ENCODE results near the gene DYTN.
"Not testable (repeated sequence)": the region's sequence is repeated elsewhere in the genome, so short reads cannot be mapped to it uniquely, and the experiment has no call there.

DYTN gene

GRCh38 chr2:206718296-206718695 lies at the start of gene DYTN:
DYTN (minus strand) TSS chr2:206718396; CDS start chr2:206718279, 117 bp downstream.
- DNase-seq (ENCODE audit: low spot score): no peak

DNA sequence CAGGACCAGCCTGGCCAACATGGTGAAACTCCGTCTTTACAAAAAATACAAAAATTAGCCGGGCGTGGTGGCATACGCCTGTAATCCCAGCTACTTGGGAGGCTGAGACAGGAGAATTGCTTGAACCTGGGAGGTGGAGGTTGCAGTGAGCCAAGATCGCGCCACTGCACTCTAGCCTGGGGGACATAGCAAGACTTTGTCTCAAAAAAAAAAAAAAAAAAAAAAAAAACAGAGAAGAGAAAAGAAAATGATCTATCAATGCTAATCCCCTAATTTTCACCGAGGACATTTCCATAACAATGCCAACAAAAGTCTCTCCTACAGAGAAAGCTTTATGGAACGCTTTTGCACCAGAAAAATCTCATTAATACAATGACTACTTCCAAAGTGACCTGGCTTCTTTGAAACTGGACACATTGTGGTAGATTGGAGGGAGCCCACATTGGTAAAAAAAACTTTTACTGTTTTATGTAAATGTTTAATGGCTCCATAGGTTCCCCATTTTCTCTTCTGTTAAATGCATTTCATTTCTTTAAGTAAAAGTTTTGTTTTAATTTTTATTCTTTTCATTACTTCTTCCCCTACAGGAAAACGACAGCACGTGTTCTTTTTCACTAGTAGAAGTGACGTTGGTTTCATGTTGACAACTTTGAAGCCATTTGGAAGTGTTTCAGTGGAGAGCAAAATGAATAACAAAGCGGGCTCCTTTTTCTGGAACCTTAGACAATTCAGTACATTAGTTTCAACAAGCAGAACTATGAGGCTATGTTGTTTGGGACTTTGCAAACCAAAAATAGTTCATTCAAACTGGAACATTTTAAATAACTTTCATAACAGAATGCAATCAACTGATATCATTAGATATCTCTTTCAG lies 48.1 kb upstream of the DYTN start:
- no peak for DNase-seq (ENCODE audit: low spot score)

- peak; percentile 68 for DNase-seq (ENCODE audit: low spot score)
These were observed 47.3 kb upstream of the DYTN start, which contains the start of the genes FASTKD2 and MDH1B for GRCh38 chr2:206765242-206766056. FASTKD2 (plus strand) TSS chr2:206765606; CDS start chr2:206766694, 1,088 bp downstream. MDH1B (minus strand) TSS chr2:206765328; CDS start chr2:206765271, 57 bp downstream.

- DNase-seq (ENCODE audit: low spot score): peak; percentile 2
These were observed 46.6 kb upstream of the DYTN start for GRCh38 chr2:206764673-206765241.

GRCh38 chr2:206756816-206757215 lies 38.6 kb upstream of the DYTN start:
- no peak for DNase-seq (ENCODE audit: low spot score)

- no peak for DNase-seq (ENCODE audit: low spot score)
These were observed 22.6 kb upstream of the DYTN start for GRCh38 chr2:206740800-206741199.

DNA sequence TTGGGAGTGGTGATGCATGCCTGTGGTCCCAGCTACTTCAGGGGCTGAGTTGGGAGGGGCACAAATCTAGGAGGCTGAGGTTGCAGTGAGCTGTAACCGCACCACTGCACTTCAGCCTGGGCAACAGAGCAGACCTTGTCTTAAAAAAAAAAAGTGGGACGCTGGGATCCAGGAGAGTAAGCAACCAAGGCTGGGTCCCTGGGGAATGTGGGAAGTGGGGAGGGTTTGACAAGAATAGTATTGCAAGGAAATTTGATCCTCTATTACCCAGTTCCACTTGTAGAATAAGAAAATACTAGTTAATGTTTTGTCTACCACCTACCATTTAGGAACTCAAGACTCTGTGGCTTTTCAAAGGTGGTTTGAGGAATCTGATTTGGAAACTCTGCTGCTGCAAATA lies 21.1 kb upstream of the DYTN start:
- no peak for DNase-seq (ENCODE audit: low spot score)

DNA sequence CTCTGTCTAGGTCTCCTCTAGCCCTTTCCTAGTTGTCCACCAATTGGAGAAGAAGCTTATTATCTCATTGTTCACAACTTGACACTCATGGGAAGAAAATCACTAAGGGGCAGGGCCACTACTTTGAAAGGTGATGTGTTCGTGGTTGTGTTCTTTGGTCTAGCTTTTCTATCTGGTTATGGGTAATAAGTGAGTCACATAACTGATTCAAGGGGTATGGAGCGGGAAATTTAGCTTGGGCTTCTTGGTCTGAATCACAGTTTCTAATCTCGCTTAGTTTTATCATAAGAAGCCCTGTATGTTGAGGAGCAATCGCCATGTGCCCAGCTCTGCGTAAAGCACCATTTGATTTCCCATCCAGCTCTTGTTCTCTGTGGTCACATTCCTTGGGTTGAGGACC lies 18.7 kb upstream of the DYTN start:
- DNase-seq (ENCODE audit: low spot score): no peak

- no peak for DNase-seq (ENCODE audit: low spot score)
These were observed 15.1 kb upstream of the DYTN start for GRCh38 chr2:206733341-206733740.

- no peak for DNase-seq (ENCODE audit: low spot score)
These were observed 10.3 kb upstream of the DYTN start for GRCh38 chr2:206728277-206729199.

DNA sequence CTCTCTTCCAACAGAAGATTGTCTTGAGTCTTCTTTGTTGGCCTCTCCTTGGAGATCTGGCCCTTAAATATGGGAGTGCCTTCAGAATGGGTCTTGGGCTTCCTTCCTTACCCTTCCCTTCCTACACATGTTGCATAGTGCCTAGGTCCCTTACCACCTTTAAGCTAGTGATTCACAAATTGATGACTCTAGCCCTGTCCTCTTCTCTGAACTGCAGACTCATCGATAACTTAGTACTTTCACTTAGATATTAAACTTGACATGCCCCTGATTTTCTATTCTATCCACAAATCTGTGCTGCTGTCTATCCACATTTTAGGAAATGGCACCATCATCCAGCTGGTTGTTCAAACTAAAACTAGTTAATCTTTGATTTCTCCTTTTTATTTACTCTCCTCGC lies 9.1 kb upstream of the DYTN start:
- no peak for DNase-seq (ENCODE audit: low spot score)

DNA sequence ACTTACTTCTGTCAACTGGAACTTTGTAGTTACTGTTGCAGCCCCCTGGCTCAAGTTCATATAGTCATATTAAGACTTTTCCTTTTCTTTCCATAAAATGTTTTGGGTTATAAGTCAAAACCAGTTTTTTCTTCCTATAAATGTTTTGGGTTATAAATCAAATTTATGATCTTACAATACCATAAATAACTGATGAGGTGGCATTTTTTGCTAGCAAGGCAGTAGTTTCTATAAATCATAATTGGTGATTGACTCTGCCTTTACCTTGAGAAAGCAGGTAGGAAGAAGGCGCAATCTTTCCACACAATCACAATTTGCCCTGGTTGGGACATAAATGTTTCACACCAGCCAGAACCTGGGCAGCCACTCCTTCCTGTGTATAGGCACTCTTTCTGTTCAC lies 5.1 kb upstream of the DYTN start:
- DNase-seq (ENCODE audit: low spot score): no peak

GRCh38 chr2:206721256-206721920 lies 3.2 kb upstream of the DYTN start:
- DNase-seq (ENCODE audit: low spot score): no peak

DNA sequence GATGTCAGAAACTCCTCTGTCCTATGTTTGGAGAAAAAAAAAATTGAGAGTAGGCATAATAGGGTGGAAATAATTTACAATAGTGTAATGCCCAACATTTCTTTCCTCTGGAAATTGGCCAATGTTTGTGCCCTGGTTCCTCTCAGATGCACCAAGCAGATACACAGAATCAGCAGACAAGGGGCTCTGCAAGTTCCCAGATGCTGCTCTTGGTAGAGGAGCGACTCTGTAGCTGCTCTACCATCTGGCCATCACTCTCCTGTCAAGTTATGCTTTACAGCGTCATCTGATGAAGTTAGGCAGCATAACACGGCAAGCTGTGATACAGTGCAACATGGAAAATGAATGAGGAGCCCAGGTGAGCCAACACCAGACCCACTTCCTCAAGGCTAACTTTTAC lies 1.6 kb downstream of the DYTN start:
- DNase-seq (ENCODE audit: low spot score): no peak

DNA sequence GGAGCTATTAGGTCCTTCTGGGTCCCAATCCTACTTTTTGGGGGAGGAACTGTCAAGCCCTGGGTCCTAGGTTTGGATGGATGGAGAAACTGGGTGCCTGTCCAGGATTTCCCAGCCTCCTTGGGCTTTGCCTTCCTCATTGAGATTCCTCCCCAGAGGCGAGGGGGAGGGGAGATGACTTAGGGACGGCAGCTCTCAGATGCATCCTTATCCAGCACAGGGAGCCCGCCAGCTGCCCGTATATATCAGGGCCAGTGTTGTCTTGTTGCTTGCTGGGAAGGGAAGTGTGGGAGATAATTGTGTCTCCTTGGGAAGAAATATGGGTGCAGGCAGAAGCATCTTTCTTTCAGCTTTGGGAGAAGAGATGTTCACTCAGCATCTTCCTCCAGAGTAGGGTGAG lies 3.0 kb downstream of the DYTN start:
- not testable (repeated sequence) for DNase-seq (ENCODE audit: low spot score)

GRCh38 chr2:206713746-206714145 lies 4.5 kb downstream of the DYTN start:
- no peak for DNase-seq (ENCODE audit: low spot score)

DNA sequence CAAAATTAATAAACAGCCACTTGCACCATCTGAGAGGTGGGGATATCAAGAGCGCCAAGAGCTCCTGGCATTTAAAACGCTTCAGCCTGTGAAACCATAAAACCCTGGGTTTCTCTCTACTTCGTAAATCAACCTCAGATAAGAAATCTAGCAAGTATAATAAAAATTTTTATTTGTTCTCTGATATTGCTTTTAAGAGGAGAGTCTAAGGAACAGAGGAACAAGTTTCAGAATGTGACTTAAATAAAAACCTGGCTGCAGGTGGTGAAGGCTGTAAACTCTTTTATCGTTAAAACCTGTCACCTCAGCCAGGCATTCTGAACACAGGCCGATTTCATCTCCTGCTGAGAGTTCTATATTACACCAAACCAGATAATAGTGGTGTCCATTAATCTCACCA lies 9.9 kb downstream of the DYTN start:
- DNase-seq (ENCODE audit: low spot score): no peak

GRCh38 chr2:206707164-206707701 lies 11.0 kb downstream of the DYTN start:
- no peak for DNase-seq (ENCODE audit: low spot score)

GRCh38 chr2:206701952-206702605 lies 16.1 kb downstream of the DYTN start:
- no peak for DNase-seq (ENCODE audit: low spot score)

DNA sequence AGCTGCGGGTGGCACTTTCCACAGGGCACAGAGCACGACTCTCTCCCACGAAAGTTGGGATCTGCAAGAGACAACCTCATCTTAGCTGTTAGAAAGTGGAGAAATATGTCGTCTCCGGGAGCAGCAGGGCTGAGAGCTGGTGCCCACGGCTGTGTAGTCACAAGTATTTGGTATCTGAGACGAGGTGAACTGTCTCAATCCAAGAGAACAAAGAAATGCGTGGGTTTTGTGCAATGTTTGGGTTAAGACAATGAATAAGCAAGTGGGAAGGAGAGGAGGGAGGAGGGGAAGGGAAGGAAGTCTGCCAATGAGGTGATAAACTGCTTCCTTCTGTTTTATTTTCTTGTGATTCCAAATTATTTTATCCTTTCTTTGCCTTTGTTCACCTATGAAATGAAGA lies 18.0 kb downstream of the DYTN start:
- no peak for DNase-seq (ENCODE audit: low spot score)
